Measurements from ENCODE around the gene TRAF6.
A peak's percentile ranks its signal among the peaks of the same experiment; 100 is the strongest.
"Not testable (repeated sequence)": the region's sequence is repeated elsewhere in the genome, so short reads cannot be mapped to it uniquely, and the experiment has no call there.

TRAF6 gene

DNA sequence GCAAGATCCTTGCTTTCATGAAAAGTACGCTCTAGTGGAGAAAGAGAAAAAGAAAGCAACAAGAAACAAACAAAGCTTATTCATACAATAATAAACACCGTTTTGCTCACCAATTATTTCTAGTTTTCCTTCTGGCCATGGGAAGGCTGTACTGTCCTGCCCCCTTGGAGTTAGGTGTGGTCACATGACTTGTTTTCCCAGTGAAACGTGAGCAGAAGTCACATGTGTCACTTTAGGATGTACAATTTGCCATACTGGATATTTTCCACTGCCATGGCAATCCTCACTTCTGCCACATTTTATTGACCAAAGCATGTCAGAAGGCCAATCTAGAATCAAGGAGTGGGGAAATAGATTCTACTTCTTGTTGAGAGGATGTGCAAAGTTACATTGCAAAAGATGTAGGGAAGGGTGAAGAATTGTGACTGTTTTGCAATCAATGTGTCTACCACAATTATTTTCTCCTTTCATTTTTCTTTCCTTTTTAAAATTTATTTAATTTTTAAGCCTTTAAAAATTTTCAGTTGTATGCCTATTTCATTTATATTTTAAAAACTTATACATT lies 24.3 kb upstream of the TRAF6 start:
- in situ Hi-C loops (cut with HindIII; ENCODE audit: low sequenced_read_pairs) = no loop called here
- TF ChIP-seq, protein P1, sequence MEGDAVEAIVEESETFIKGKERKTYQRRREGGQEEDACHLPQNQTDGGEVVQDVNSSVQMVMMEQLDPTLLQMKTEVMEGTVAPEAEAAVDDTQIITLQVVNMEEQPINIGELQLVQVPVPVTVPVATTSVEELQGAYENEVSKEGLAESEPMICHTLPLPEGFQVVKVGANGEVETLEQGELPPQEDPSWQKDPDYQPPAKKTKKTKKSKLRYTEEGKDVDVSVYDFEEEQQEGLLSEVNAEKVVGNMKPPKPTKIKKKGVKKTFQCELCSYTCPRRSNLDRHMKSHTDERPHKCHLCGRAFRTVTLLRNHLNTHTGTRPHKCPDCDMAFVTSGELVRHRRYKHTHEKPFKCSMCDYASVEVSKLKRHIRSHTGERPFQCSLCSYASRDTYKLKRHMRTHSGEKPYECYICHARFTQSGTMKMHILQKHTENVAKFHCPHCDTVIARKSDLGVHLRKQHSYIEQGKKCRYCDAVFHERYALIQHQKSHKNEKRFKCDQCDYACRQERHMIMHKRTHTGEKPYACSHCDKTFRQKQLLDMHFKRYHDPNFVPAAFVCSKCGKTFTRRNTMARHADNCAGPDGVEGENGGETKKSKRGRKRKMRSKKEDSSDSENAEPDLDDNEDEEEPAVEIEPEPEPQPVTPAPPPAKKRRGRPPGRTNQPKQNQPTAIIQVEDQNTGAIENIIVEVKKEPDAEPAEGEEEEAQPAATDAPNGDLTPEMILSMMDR (IDR thresholded peaks at IDR 0.05; ENCODE audit: low read depth, low read length, missing control alignments) = no peak
- no peak for DNase-seq (ENCODE audit: low read depth)
- no peak overlapping the region for H3K4me3 ChIP-seq (ENCODE audit: low read depth, low read length)

DNA sequence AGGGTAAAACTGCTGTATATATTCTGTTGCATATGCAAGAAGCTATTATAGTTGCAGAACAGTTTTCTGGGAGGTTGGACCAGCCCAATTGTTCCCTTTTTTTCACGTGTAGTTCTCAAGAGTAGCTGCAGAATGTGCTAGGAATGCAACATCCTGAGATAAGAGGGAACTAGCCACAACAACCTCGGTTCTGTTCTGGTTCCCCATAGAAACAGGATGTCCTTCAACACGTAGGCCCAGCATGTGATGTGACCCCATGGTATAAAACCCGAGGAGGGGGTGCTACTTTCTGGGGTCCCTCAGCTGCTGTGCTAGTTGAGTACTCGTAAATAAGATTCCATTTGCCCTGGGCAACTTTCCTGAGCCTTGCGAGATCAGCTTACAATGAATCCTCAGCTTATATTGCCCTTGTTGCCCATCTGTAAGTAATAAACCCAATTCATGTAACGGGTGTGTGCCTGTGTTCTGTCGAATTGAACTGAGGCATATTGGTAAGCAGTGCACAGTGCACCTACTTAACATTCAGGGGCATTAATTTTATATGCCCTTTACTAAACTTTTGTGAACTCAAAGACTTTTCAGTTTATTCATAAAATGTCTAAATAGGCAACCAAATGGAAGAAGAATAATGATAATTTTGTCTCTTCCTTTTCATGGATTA lies 23.0 kb upstream of the TRAF6 start:
- DNase-seq (ENCODE audit: low read depth) = no peak
- in situ Hi-C loops (cut with HindIII; ENCODE audit: low sequenced_read_pairs) = no loop called here
- H3K4me3 ChIP-seq (ENCODE audit: low read depth, low read length) = no peak overlapping the region
- TF ChIP-seq, protein P1 (IDR thresholded peaks at IDR 0.05; ENCODE audit: low read depth, low read length, missing control alignments) = no peak

DNA sequence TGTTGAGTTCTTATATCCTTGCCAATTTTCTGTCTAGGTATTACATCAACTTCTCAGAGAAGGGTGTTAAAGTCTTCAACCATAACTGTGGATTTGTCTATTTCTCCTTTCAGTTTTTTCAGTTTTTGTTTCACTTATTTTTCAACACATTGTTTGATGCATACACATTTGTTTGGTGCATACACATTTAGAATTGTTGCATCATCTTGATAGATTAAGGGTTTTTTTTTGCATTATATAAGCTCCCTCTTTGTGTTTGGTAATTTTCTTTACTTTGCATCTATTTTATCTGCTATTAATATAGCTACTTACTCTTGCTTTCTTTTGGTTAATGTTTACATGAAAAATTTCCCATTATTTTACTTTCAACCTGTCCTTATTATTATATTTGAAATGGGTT lies 20.8 kb upstream of the TRAF6 start:
- TF ChIP-seq, protein P1 (IDR thresholded peaks at IDR 0.05; ENCODE audit: low read depth, low read length, missing control alignments) = no peak
- in situ Hi-C loops (cut with HindIII; ENCODE audit: low sequenced_read_pairs) = no loop called here
- no peak for DNase-seq (ENCODE audit: low read depth)

DNA sequence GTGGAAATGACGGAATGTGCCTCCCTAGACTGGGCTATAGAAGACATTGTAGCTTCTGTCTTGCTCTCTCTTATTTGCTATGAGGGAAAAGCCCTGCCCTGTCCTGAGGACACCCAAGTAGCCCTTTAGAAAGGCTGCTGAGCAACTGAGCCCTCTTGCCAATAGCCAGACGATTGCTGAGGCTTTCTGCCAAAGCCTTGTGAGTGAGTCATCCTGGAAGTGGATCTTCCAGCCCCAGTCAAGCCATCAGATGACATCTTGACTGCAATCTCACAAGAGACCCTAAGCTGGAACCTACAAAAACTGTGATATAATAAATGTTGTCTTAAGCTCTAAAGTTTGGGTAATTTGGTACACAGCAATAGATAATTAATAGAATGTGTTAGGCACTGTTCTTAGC lies 3.9 kb upstream of the TRAF6 start:
- DNase-seq (ENCODE audit: low read depth) = no peak
- in situ Hi-C loops (cut with HindIII; ENCODE audit: low sequenced_read_pairs) = no loop called here
- TF ChIP-seq, protein P1 (IDR thresholded peaks at IDR 0.05; ENCODE audit: low read depth, low read length, missing control alignments) = no peak
- no peak overlapping the region for H3K4me3 ChIP-seq (ENCODE audit: low read depth, low read length)

More for the DNA sequence above, 20.8 kb upstream of the TRAF6 start:
- no peak overlapping the region for H3K4me3 ChIP-seq (ENCODE audit: low read depth, low read length)

DNA sequence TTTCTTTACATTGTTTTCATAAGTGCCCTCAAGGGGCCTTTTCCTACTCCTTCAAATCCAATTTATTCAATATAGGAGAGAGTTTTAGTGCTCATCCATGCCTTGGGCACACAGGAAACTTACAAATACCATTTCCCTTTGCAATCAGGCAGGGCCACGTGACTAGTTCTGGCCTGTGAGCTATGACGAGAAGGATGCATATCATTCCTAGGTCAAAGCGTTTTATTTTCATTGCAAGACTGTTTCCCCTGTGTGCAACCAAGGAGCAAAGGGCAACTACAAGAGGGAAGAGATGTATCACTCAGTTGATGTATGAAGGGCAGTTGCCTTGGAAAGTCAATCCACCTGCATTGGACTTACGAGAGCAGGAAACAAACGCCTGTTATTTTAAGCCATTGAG lies 1.9 kb upstream of the TRAF6 start:
- no peak overlapping the region for H3K4me3 ChIP-seq (ENCODE audit: low read depth, low read length)
- TF ChIP-seq, protein P1 (IDR thresholded peaks at IDR 0.05; ENCODE audit: low read depth, low read length, missing control alignments) = no peak
- in situ Hi-C loops (cut with HindIII; ENCODE audit: low sequenced_read_pairs) = no loop called here
- no peak for DNase-seq (ENCODE audit: low read depth)

DNA sequence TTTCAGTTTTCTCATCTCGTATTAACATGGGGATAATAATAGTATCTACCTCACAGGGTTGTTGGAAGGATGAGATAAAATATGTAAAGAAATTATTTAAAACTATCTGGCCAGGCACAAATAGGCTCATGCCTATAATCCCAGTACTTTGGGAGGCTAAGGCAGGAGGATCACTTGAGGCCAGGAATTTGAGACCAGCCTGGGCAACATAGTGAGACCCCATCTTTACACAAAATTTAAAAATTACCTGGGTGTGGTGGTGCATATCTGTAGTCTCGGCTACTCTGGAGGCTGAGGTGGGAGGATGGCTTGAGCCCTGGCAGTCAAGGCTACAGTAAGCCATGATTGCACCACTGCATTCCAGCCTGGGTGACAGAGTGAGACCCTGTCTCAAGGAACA lies 990 bp upstream of the TRAF6 start:
- peak overlapping the region; percentile 93 for H3K4me3 ChIP-seq (ENCODE audit: low read depth, low read length)
- DNase-seq (ENCODE audit: low read depth) = not testable (repeated sequence)

DNA sequence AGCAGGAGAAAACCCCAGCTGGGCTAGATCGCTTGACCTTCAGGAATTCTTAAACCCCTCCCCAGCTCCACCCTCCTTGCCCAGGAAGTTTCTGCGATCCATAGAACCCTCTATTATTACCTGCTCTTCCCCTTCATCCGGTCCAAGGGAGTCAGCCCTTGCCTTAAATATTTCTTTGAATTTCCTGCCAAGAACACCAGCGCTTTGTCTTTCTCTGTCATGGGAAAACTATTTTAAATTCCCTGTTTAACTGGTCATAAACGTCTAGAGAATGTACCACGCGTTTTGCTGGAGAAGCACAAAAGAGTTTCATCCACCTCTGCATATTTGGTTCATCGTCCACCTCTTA lies 496 bp upstream of the TRAF6 start:
- in situ Hi-C loops (cut with HindIII; ENCODE audit: low sequenced_read_pairs) = no loop called here
- DNase-seq (ENCODE audit: low read depth) = no peak
- TF ChIP-seq, protein P1 (IDR thresholded peaks at IDR 0.05; ENCODE audit: low read depth, low read length, missing control alignments) = no peak
- H3K4me3 ChIP-seq (ENCODE audit: low read depth, low read length) = peak overlapping the region; percentile 93

More for the DNA sequence above, 990 bp upstream of the TRAF6 start:
- in situ Hi-C loops (cut with HindIII; ENCODE audit: low sequenced_read_pairs) = not testable (repeated sequence)

All from astrocyte of the cerebellum (primary cell).